K562 (cell line): ENCODE results near the gene FADS1. TPM values are rescaled to one million over a fixed set of nuclear protein-coding genes. Genes with fewer than 3 reads are reported as not detected.
A peak's percentile ranks its signal among the peaks of the same experiment; 100 is the strongest.

ENCODE experiments used
- ARHGAP35 ChIP-seq: fragments of 450-650 bp; IDR thresholded peaks from 2 replicates; pipeline ENCODE4 v1.6.1; 2018; ENCODE audit not compliant: partially characterized antibody
- ESRRA ChIP-seq: fragments of 450-650 bp; IDR thresholded peaks from 2 replicates; pipeline ENCODE4 v1.6.1; 2014; ENCODE audit warnings: low read depth, mild to moderate bottlenecking, moderate library complexity, borderline replicate concordance
- MYBL2 ChIP-seq, 2 experiments: fragments of 450-650 bp in 1 of 2; sonication (generic) in 1 of 2; formaldehyde crosslinking in 1 of 2; IDR thresholded peaks; 2 replicates each; pipeline versions ENCODE4 v1.6.1 to v1.8.1; 2017 to 2022; ENCODE audit warnings: borderline replicate concordance in 1 of 2, inconsistent platforms in 1 of 2, low read depth in 1 of 2, mild to moderate bottlenecking in 1 of 2, missing genetic modification reagents in 1 of 2, moderate library complexity in 1 of 2
- NR4A1 ChIP-seq, 2 experiments: fragments of 250-450 bp in 1 of 2; fragments of 450-650 bp in 1 of 2; sonication (Bioruptor Pico) in 1 of 2; IDR thresholded peaks; 2 replicates each; pipeline versions ENCODE4 v1.4.0 to v1.6.1; 2016 to 2020; ENCODE audit warnings: mild to moderate bottlenecking in 2 of 2, missing compliant biosample characterization in 1 of 2, missing genetic modification characterization in 1 of 2, moderate library complexity in 1 of 2
- SIN3A ChIP-seq, 2 experiments: fragments of 150-350 bp in 1 of 2; IDR thresholded peaks; 2 replicates each; pipeline ENCODE4 v1.6.1; 2011 to 2016; ENCODE audit warnings: borderline replicate concordance in 2 of 2, low read depth in 2 of 2, low read length in 2 of 2, mild to moderate bottlenecking in 2 of 2, moderate library complexity in 2 of 2; ENCODE audit not compliant: control insufficient read depth in 1 of 2
- ZEB2 ChIP-seq: fragments of 450-650 bp; IDR thresholded peaks from 2 replicates; pipeline ENCODE4 v1.6.1; 2016
- ZNF184 ChIP-seq: sonication (generic); formaldehyde crosslinking; IDR thresholded peaks from 2 replicates; pipeline ENCODE4 v1.5.0; 2020; ENCODE audit warnings: missing genetic modification reagents
- ZSCAN32 ChIP-seq: fragments of 450-650 bp; formaldehyde crosslinking; IDR thresholded peaks from 2 replicates; pipeline ENCODE4 v1.4.0; 2020; ENCODE audit warnings: mild to moderate bottlenecking, moderate library complexity
- polyA plus RNA-seq, 8 experiments: library from polyadenylated mRNA; depleted of rRNA in 4 of 8; stranded (reverse) in 5 of 8; unstranded in 3 of 8; fragments of >200 nt; fragmentation: Nextera tagmentation in 2 of 8; fragmentation: Illumina TruSeq in 1 of 8; extraction: Ambion mirVana in 2 of 8; extraction: Trizol in 1 of 8; gene quantifications; 2 replicates each; pipeline versions ENCODE4 v1.2.1 to v1.2.3, GENCODE V29; 2011 to 2014; ENCODE audit warnings: inconsistent platforms in 1 of 8, missing spikeins in 1 of 8
- total RNA-seq, 7 experiments: library from RNA; depleted of rRNA in 6 of 7; stranded (reverse); fragments of >200 nt in 6 of 7; fragmentation: Illumina TruSeq in 2 of 7; extraction: Trizol in 2 of 7; gene quantifications; 2 replicates each; pipeline versions ENCODE4 v1.2.1 to v1.2.3, GENCODE V29; 2011 to 2021; ENCODE audit warnings: low replicate concordance in 1 of 7
- TF ChIP-seq, protein P1 (sequence below): fragments of 250-450 bp; sonication (Bioruptor Pico); IDR thresholded peaks from 2 replicates; pipeline ENCODE4 v1.4.0; 2020; ENCODE audit warnings: borderline replicate concordance
- TF ChIP-seq, protein P2 (sequence below): fragments of 250-450 bp; sonication (Bioruptor Pico); IDR thresholded peaks from 2 replicates; pipeline ENCODE4 v1.8.0; 2022; ENCODE audit warnings: inconsistent platforms, mild to moderate bottlenecking, moderate library complexity, borderline replicate concordance
- TF ChIP-seq, protein P3 (sequence below), 2 experiments: fragments of 450-650 bp; formaldehyde crosslinking in 1 of 2; IDR thresholded peaks; 2 replicates each; pipeline versions ENCODE4 v1.4.0 to v1.6.1; 2014 to 2020; ENCODE audit warnings: mild to moderate bottlenecking in 2 of 2, borderline replicate concordance in 1 of 2, low read depth in 1 of 2
- TF ChIP-seq, protein P4 (sequence below): fragments of 450-650 bp; formaldehyde crosslinking; IDR thresholded peaks from 2 replicates; pipeline ENCODE4 v1.4.0; 2022; ENCODE audit warnings: mild to moderate bottlenecking, moderate library complexity

Gene FADS1
- total and polyA plus RNA-seq, 9 of the 15 experiments (the other 6 are each of a cell fraction or from before 2014, with no cell fraction given) = 110 to 864 (median 364) TPM

- peak; percentile 73 for TF ChIP-seq MYBL2 (IDR thresholded peaks at IDR 0.05; ENCODE audit: low read depth)
- TF ChIP-seq MYBL2 (CRISPR knock-in tag; IDR thresholded peaks at IDR 0.05; ENCODE audit: borderline replicate concordance) = no peak
- peak; percentile 73; the same call in 1 of the 2 replicates for TF ChIP-seq ESRRA
- TF ChIP-seq NR4A1 (CRISPR knock-in tag; IDR thresholded peaks at IDR 0.05) = peak; percentile 40; the same call in 1 of the 2 replicates
- peak; percentile 66; the same call in 1 of the 2 replicates for TF ChIP-seq NR4A1 (tag; IDR thresholded peaks at IDR 0.05)
- TF ChIP-seq ZSCAN32 (CRISPR knock-in tag) = no peak
- no peak for TF ChIP-seq ZNF184 (CRISPR knock-in tag)
- TF ChIP-seq, protein P1, sequence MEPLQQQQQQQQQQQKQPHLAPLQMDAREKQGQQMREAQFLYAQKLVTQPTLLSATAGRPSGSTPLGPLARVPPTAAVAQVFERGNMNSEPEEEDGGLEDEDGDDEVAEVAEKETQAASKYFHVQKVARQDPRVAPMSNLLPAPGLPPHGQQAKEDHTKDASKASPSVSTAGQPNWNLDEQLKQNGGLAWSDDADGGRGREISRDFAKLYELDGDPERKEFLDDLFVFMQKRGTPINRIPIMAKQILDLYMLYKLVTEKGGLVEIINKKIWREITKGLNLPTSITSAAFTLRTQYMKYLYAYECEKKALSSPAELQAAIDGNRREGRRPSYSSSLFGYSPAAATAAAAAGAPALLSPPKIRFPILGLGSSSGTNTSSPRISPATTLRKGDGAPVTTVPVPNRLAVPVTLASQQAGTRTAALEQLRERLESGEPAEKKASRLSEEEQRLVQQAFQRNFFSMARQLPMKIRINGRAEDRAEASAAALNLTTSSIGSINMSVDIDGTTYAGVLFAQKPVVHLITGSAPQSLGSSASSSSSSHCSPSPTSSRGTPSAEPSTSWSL (CRISPR knock-in tag) = no peak
- TF ChIP-seq, protein P2, sequence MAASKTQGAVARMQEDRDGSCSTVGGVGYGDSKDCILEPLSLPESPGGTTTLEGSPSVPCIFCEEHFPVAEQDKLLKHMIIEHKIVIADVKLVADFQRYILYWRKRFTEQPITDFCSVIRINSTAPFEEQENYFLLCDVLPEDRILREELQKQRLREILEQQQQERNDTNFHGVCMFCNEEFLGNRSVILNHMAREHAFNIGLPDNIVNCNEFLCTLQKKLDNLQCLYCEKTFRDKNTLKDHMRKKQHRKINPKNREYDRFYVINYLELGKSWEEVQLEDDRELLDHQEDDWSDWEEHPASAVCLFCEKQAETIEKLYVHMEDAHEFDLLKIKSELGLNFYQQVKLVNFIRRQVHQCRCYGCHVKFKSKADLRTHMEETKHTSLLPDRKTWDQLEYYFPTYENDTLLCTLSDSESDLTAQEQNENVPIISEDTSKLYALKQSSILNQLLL (CRISPR knock-in tag) = no peak
- TF ChIP-seq ARHGAP35 = no peak
- TF ChIP-seq SIN3A (IDR thresholded peaks at IDR 0.05; ENCODE audit: borderline replicate concordance in 2 of 2, control insufficient read depth in 1 of 2, low read depth in 2 of 2, low read length in 2 of 2) = 0 out of 4 replicates have a peak, but pooled peaks of 1 of the 2 experiments have one; percentile 48
- TF ChIP-seq, protein P3, sequence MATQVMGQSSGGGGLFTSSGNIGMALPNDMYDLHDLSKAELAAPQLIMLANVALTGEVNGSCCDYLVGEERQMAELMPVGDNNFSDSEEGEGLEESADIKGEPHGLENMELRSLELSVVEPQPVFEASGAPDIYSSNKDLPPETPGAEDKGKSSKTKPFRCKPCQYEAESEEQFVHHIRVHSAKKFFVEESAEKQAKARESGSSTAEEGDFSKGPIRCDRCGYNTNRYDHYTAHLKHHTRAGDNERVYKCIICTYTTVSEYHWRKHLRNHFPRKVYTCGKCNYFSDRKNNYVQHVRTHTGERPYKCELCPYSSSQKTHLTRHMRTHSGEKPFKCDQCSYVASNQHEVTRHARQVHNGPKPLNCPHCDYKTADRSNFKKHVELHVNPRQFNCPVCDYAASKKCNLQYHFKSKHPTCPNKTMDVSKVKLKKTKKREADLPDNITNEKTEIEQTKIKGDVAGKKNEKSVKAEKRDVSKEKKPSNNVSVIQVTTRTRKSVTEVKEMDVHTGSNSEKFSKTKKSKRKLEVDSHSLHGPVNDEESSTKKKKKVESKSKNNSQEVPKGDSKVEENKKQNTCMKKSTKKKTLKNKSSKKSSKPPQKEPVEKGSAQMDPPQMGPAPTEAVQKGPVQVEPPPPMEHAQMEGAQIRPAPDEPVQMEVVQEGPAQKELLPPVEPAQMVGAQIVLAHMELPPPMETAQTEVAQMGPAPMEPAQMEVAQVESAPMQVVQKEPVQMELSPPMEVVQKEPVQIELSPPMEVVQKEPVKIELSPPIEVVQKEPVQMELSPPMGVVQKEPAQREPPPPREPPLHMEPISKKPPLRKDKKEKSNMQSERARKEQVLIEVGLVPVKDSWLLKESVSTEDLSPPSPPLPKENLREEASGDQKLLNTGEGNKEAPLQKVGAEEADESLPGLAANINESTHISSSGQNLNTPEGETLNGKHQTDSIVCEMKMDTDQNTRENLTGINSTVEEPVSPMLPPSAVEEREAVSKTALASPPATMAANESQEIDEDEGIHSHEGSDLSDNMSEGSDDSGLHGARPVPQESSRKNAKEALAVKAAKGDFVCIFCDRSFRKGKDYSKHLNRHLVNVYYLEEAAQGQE (IDR thresholded peaks at IDR 0.05; ENCODE audit: borderline replicate concordance) = 0 out of 2 replicates have a peak, but pooled peaks have one; percentile 24
- TF ChIP-seq, protein P3 (CRISPR knock-in tag; IDR thresholded peaks at IDR 0.05; ENCODE audit: low read depth) = no peak
- TF ChIP-seq, protein P4, sequence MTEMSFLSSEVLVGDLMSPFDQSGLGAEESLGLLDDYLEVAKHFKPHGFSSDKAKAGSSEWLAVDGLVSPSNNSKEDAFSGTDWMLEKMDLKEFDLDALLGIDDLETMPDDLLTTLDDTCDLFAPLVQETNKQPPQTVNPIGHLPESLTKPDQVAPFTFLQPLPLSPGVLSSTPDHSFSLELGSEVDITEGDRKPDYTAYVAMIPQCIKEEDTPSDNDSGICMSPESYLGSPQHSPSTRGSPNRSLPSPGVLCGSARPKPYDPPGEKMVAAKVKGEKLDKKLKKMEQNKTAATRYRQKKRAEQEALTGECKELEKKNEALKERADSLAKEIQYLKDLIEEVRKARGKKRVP (CRISPR knock-in tag) = no peak
- TF ChIP-seq ZEB2 = peak; percentile 61; the same call in 1 of the 2 replicates
Observed at GRCh38 chr11:61841636-61842527, 25.1 kb upstream of the FADS1 start (continued).
